SK-MEL-5 (cell line): ENCODE results near the gene IRF2BP1. TPM values are rescaled to one million over a fixed set of nuclear protein-coding genes. Genes with fewer than 3 reads are reported as not detected.
"Not testable (repeated sequence)": the region's sequence is repeated elsewhere in the genome, so short reads cannot be mapped to it uniquely, and the experiment has no call there.

Source experiments
- DNase-seq: peaks from one replicate; pipeline ENCODE4 v3.0.0-alpha.2; 2016; ENCODE audit warnings: low read depth, low spot score
- in situ Hi-C: cut with HindIII; loops from 2 replicates; pipeline ENCODE4 v1.10.0; 2016; ENCODE audit warnings: low sequenced_read_pairs, high pct_unique_total_duplicates, low pct_unique_long_range_greater_than_20kb
- total RNA-seq: library from RNA; depleted of rRNA; stranded (reverse); fragments of >200 nt; shearing (Covaris generic); gene quantifications from 2 replicates; pipeline ENCODE4 v1.2.3, GENCODE V29; 2014

Gene IRF2BP1
- total RNA-seq, 1 experiment from 2014 or later = 20.6 TPM

DNA sequence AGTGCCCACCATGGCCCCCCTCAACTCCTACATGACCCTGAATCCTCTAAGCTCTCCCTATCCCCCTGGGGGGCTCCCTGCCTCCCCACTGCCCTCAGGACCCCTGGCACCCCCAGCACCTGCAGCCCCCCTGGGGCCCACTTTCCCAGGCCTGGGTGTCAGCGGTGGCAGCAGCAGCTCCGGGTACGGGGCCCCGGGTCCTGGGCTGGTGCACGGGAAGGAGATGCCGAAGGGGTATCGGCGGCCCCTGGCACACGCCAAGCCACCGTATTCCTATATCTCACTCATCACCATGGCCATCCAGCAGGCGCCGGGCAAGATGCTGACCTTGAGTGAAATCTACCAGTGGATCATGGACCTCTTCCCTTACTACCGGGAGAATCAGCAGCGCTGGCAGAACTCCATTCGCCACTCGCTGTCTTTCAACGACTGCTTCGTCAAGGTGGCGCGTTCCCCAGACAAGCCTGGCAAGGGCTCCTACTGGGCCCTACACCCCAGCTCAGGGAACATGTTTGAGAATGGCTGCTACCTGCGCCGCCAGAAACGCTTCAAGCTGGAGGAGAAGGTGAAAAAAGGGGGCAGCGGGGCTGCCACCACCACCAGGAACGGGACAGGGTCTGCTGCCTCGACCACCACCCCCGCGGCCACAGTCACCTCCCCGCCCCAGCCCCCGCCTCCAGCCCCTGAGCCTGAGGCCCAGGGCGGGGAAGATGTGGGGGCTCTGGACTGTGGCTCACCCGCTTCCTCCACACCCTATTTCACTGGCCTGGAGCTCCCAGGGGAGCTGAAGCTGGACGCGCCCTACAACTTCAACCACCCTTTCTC lies 13.6 kb downstream of the IRF2BP1 start:
- no peak for DNase-seq
- in situ Hi-C loops = no loop called here

DNA sequence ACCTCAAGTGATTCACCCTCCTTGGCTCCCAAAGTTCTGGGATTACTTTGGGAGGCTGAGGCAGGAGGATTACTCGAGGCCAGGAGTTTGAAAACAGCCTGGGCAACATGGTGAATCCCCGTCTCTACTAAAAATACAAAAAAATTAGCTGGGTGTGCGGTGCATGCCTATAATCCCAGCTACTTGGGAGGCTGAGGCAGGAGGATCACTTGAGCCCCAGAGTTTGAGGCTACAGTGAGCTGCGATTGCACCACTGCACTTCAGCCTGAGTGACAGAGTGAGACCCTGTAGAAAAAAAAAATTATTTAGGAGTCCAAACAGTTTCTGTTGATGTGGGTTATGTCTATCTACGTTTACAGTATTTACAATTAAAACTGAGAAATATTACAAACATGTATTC lies 15.1 kb downstream of the IRF2BP1 start:
- no peak for DNase-seq
- in situ Hi-C loops = no loop called here

DNA sequence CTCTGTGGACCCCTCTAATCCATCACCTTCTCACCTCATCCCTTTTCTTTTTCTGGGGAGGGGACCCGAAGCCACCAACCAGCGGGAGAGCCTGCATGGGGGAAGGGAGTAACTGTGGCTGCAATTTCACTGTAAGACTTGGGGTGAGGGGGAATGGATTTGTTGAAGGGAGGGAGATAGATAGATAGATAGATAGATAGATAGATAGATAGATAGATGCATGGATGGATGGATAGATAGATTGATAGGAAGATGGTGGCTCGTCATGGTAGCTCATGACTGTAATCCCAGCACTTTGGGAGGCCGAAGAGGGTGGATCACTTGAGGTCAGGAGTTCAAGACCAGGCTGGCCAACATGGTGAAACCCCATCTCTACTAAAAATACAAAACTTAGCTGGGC lies 18.7 kb downstream of the IRF2BP1 start:
- DNase-seq, in situ Hi-C loops: not testable (repeated sequence)

DNA sequence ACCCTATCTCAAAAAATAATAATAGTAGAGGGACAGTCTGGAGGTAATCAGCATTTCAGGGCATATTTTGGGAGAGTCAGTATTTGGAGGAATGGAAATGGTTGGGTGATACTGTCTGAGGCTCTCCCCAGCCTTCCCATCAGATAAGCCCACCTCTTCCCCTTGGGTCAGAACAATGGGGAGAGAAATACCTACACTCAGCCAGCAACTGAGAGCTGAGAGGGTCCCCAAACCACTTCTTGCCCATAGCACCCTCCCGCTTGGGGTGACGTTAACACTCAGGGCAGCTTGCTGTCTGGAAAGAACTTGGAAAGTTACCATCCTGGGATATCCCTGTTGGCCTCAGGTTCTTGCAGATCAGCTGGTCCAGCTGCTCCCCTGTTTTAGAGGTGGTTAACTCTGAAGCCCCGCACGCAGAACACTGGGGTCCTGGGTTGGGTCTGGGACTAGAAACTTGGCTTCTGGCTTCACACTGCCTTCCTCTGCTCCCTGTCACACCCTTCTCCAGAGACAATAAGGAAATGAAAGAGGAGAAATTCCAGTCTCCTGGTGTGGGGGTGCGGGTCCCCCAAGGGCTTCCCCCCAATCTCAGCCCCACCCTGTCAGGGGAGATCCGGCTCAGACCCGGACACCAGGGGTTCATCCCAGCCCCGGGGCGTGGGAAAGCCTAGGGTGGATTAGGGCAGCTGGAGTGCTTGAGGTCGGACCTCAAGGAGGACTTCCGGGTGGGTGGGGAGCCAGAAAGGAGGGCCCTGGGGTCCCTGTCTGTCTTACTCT lies 19.4 kb downstream of the IRF2BP1 start:
- in situ Hi-C loops = no loop called here
- DNase-seq = no peak

DNA sequence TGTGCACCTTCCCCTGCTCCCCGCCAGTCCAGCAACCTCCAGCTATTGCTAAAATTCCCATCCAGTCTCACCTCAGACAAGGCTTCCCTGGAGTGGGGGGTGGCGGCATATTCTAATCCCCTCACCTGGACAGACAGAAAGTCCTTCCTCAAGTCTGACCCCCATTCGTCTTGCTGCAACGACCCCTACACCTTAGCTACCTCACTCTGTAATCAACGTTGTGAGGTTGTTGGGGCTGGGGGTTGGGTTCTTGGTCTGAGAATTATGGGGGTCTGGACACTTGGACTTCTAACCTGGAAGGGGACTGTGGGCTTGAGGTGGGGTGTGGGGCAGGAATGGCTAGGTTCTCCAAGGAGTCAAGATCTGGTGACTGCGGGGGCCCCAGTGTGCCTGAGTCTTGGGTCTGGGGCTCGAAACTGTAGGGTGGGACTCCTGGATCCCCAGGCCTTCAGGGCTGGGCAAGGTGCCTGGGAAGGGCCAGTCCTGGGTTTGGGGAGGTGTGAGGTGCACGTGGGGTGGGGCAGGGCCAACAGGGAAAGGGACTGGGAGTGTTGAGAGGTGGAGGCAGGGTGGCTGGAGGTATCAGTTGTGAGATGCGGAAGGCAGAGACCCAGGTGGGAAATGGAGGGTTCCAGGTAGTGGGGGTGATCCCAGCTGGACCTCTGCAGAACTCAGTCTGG lies 20.5 kb downstream of the IRF2BP1 start:
- in situ Hi-C loops = no loop called here
- no peak for DNase-seq

DNA sequence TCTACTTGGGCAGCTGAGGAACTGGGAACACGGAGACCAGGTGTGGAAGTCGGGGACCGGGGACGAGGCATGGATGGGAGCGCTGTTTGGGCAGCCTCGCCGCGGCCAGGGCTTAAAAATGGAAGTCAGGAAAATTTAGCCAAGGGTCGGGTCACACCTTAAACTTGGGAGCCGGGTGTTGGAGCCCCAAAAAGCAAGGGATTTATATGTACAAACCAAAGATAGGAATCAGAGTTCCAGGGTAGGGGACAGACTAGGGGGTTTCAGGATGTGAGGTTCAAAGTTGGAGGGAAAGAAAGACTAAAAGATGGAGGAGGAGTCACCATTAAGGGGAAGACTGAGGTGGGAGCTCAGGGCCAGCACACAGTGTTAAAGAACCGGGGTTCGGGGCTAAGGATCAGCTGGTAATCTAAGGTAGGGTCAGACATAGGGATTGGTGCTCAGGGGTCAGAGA lies 21.3 kb downstream of the IRF2BP1 start:
- no peak for DNase-seq
- in situ Hi-C loops = no loop called here

DNA sequence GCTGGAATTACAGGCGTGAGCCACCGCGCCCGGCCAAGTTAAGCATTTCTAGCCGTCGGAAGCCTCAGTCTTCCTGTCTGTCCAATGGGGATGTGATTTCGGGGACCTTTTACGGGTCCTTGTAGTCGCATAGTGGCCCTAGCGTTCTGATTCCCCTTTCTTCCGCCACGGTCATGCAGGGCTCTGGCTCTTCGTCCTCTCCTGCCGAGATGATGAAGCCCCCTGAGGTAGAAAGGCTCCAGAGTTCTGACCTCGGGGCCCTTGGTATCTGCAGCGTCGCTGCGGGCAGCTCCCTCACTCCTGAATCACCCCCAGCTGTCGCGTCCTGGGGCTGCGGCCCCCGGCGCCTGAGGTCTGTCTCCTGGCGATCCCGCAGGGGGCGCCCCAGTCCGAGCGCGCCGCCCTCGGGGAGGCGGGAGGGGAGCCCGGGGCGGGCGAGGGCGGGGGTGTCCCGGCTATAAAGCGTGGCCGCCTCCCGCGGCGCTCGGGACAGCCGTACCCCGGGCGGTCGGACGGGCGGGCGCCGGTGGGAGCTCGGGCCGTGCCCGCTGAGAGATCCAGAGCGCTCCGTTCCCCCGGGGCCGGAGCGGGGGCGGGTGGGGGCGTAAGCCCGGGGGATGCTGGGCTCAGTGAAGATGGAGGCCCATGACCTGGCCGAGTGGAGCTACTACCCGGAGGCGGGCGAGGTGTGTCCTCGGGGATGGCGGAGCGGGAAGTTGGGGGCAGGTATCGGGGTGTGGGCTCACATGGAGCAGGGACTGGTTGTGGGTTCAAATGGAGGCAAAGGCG lies 21.9 kb downstream of the IRF2BP1 start, which contains the start of gene FOXA3:
FOXA3 (plus strand) TSS at position 487 of the 789 bp plus-strand sequence; CDS start at position 618, 131 bp downstream.
- peak; percentile 27 for DNase-seq
- in situ Hi-C loops = no loop called here

DNA sequence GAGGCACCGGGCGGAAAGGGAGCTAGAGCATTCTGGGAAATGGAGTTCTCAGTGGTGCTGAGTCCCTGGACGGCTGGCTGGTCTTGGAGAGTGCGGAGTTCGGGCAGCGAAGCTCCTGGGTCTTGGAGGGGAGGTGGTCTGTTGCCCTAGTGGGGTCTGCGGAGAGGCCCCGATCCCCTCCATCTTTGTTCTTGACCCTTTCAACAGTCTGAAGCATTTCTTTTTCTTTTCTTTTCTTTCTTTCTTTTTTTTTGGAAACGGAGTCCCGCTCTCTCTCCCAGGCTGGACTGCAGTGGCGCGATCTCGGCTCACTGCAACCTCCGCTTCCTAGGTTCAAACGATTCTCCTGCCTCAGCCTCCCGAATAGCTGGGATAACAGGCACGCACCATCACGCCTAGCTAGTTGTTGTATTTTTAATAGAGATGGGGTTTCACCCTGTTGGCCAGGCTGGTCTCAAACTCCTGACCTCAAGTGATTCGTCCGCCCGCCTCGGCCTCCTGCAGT lies 22.6 kb downstream of the IRF2BP1 start:
- in situ Hi-C loops = no loop called here
- DNase-seq = no peak

DNA sequence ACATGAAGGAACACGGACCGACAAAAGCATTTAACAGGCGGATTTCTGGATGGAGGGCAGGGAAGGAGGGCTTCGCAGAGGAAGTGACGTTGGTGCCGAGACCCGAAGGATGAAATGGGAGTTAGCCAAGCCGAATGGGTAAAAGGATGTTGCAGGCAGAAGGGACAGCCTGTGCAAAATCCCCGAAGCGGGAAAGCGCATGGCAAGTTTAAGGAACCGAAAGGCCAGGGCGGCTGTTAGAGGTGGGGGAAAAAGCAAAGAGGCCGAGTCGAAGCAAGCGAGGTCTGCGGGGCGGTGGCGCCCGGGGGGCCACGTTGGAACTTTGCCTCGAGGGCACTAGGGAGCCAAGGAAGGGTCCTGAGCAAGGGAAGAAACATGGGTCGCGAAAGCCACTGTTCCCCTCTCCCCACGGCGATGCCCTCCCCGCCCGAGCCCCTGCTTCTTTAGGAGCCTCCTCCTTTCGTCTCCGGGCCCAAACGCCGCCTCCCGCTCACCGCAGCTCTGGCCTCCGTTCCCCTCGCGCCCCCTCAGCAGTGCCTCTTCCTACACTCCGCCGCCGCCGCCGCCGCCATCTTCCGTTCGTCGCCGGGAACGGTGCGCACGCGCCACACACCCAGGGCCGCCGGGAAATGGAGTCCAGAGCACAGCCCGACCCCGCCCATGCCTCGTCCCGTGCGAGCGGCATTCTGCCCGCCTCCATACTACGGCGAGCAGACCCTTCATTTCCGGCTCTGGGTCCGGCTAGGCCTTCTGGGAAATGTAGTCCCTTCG lies 23.2 kb downstream of the IRF2BP1 start, which contains the start of gene SYMPK:
SYMPK (minus strand) TSS at position 584 of the 771 bp plus-strand sequence. CDS start 8,652 bp downstream, outside the sequence.
- DNase-seq = peak; percentile 98
- in situ Hi-C loops = no loop called here

DNA sequence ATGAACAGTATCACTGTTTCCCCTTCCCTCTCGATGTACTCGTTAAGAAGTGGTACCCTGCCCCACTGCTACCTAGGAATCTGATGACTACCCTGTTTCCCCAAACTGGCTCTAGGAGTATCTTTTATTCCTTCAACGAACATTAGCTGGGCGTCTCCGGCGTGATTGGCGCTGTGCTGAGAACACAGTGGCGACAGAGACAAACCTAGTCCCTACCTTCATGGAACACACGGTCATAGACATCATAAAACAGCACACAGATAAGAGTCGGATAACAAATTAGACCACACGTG lies 23.7 kb downstream of the IRF2BP1 start:
- no peak for DNase-seq
- in situ Hi-C loops = no loop called here

DNA sequence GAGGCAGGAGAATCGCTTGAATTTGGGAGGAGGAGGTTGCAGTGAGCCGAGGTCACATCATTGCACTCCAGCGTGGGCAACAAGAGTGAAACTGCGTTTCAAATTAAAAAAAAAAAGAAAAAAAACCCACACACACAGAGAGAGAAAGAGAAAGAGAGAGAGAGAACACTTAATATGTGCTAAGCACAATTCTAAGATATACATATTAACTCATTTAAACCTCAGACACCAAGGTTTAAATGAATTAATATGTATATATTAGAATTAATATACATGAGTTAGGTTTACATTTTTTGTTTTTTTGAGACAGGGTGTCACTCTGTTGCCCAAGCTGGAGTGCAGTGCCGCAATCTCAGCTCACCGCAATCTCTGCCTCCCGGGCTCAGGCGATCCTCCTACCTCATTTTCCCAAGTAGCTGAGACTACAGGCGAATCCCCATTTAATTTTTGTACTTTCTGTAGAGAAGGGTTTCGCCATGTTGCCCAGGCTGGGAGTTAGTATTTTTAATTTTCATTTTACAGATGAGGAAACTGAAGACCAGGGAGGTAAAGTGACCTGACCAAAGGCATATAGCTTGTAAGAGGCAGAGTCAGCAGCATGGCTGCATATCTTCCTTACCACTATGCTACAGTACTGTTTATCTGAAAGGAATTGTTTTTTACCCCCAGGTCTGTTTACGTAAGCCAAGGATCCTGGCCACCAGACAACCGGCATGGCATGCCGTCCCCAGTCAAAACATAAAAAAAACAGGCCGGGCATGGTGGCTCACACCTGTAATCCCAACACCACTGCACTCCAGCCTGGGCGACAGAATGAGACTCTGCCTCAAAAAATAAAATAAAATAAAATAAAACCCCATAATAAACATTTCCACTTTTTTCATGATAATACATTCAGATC lies 25.3 kb downstream of the IRF2BP1 start:
- DNase-seq = no peak
- in situ Hi-C loops = no loop called here

DNA sequence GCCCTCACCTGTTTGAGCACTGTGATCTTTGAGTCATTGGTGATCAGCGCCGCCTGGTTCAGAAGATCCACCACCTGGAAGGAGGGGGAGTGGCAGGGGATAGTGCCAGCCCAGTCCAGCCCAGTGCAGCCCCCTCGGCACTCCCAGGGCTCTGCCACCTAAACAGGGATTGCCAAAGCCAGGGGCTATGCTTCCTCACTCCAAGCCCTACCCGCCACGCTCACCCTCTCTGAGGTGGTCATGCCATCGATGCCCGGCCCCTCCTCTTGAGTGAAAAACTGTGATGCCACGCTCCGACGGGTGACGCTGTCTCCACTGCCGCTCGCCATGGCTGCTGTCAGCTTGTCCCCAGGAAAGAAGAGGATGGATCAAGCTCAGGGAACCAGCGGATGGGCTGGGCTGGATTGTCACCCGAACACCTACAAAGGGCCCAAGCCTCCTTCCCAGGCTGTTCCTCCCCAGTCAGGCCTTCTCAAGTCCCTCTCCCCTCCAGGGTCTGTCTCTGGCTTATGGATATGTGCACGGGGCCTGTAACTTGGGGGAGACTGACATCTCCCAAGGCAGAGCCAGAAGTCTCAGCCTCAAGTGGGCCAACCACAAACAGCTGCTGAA lies 31.7 kb downstream of the IRF2BP1 start:
- in situ Hi-C loops = no loop called here
- no peak for DNase-seq

DNA sequence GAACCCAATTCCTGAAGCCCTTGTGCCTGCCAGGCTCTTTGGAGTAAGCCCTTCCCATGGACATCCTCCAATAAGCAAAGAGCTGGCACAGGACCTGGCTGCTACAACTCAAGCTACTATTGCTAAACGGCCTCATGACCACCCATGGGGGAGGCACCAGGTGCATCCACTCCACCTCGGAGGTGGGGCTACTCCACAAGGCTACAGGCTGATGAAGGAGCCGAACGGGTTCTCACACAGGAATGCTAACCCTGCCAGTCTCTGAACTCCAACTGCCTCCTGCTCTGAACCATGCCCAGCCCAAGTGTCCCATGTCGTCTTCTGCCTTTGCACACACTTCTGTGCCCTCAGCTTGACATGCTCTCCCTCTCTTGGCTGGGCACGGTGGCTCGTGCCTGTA lies 33.0 kb downstream of the IRF2BP1 start:
- in situ Hi-C loops = no loop called here
- no peak for DNase-seq

DNA sequence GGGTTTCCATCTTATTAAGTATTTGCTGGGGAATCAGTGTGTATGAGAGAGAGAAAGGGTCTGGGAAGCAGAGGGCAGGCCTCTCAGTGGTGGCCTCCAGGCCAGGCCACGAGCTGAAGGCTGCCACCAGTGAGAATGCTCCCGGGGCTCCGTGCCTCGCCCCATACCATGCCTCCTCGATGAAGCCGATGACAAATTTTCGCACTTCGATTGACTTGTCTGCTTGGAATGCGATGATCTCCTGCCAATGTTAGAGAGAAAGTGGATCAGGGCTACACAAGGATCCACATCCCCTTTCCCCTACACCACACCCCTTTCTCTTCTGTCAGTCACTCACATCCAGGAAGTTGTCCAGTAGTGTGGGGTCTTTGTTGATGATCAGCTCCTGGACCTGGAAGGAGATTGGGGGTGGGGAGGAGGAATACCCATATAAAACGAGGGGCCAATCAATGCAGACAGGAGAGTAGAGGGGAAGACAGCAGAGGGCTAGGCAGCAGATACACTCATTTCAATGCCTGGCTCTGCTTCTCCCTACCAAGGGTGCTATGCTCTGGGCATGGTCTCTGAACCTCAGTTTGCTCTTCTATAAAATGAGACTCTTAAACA lies 33.7 kb downstream of the IRF2BP1 start:
- DNase-seq = no peak
- in situ Hi-C loops = no loop called here

DNA sequence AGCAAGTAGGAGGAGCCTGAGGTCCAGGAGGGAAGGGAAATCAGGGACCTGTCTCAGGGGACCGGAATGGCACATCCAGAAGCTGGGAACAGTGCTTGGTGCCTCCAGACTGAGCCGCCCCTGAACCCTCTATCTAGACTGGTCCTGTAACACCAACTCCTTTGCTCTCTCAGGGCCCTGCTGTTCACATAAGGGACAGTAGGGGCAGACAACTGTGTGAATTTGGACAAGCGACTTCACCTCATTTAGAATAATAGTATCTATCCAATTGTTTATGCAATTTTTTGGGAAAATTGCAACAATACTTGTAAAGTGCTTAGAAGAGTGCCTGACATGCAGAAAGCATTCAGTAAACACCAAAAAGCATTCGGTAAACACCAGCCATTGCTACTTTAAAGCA lies 37.0 kb downstream of the IRF2BP1 start:
- in situ Hi-C loops = no loop called here
- peak; percentile 30 for DNase-seq
